ENCODE measurements around the gene SNAPC4. TPM values are rescaled to one million over a fixed set of nuclear protein-coding genes. Genes with fewer than 3 reads are reported as not detected.

The SNAPC4 gene
- total RNA-seq, 1 donor from 2014 or later: 22.9 TPM

DNA sequence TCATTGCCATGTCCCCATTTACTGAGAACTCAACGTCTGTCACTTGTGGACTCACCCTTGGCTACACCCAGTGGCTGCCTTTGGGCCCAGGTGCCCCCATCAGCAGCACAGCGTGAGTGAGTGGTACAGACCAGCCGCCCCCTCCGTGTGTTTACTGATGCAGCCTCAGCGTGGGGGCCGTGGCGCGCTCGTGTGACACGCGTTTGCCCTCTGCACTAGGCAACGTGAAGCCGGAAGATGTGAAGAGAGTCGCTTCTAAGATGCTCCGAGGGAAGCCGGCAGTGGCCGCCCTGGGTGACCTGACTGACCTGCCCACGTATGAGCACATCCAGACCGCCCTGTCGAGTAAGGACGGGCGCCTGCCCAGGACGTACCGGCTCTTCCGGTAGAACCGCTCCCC lies 22.9 kb upstream of the SNAPC4 start:
- Mint-ChIP-seq H3K4me3 (ENCODE audit: unreplicated experiment) (no peak overlapping the region), H3K27ac (ENCODE audit: unreplicated experiment) (no peak overlapping the region), H3K9me3 (ENCODE audit: unreplicated experiment) (no peaks in the 10 kb centered on the region), H3K36me3 (ENCODE audit: unreplicated experiment) (no peaks in the 10 kb centered on the region), H3K27me3 (ENCODE audit: unreplicated experiment) (no peaks in the 10 kb centered on the region), H3K4me1 (ENCODE audit: low read depth, unreplicated experiment) (no peaks in the 10 kb centered on the region)
- DNase-seq: no peak
- TF ChIP-seq, protein P1, sequence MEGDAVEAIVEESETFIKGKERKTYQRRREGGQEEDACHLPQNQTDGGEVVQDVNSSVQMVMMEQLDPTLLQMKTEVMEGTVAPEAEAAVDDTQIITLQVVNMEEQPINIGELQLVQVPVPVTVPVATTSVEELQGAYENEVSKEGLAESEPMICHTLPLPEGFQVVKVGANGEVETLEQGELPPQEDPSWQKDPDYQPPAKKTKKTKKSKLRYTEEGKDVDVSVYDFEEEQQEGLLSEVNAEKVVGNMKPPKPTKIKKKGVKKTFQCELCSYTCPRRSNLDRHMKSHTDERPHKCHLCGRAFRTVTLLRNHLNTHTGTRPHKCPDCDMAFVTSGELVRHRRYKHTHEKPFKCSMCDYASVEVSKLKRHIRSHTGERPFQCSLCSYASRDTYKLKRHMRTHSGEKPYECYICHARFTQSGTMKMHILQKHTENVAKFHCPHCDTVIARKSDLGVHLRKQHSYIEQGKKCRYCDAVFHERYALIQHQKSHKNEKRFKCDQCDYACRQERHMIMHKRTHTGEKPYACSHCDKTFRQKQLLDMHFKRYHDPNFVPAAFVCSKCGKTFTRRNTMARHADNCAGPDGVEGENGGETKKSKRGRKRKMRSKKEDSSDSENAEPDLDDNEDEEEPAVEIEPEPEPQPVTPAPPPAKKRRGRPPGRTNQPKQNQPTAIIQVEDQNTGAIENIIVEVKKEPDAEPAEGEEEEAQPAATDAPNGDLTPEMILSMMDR (IDR thresholded peaks at IDR 0.05; ENCODE audit: partially characterized antibody, unreplicated experiment): no peak

DNA sequence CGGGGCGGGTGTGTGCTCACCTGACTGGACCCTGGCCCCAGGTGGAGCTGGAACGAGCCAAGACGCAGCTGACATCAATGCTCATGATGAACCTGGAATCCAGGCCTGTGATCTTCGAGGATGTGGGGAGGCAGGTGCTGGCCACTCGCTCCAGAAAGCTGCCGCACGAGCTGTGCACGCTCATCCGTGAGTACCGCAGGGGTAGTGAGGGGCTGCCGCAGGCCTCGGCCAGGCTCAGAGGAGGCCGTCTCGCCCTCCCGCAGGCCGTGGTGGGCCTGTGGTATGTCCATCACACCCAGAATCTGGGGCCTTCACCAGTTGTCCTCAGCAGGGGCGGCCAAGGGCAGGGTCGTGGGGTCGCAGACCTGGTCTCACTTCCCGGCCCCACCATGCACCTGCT lies 21.8 kb upstream of the SNAPC4 start:
- no peaks in the 10 kb centered on the region for H3K4me1 Mint-ChIP-seq (ENCODE audit: low read depth, unreplicated experiment)
- no peaks in the 10 kb centered on the region for H3K36me3 Mint-ChIP-seq (ENCODE audit: unreplicated experiment)
- DNase-seq: no peak
- H3K4me3 Mint-ChIP-seq (ENCODE audit: unreplicated experiment): no peak overlapping the region
- H3K27me3 Mint-ChIP-seq (ENCODE audit: unreplicated experiment): no peaks in the 10 kb centered on the region
- TF ChIP-seq, protein P1 (IDR thresholded peaks at IDR 0.05; ENCODE audit: partially characterized antibody, unreplicated experiment): no peak
- no peak overlapping the region for H3K27ac Mint-ChIP-seq (ENCODE audit: unreplicated experiment)
- H3K9me3 Mint-ChIP-seq (ENCODE audit: unreplicated experiment): no peaks in the 10 kb centered on the region

DNA sequence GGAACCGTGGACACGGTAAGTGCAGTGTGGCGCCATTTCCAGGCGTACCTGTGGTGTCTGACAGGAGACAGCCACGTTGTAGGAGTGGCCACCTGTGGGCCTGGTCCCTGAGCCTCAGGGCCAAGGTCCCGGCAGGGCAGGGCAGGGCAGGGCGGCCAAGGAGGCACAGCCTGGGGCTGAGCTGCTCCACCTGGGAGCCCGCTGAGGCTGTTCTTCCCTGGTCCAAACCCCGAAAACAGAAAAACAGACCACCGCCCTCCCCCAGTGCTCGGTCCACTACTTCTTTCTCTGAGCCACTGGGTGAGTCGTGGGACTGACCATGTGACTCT lies 19.1 kb upstream of the SNAPC4 start:
- TF ChIP-seq, protein P1 (IDR thresholded peaks at IDR 0.05; ENCODE audit: partially characterized antibody, unreplicated experiment): no peak
- H3K9me3 Mint-ChIP-seq (ENCODE audit: unreplicated experiment): no peaks in the 10 kb centered on the region
- DNase-seq: no peak
- H3K36me3 Mint-ChIP-seq (ENCODE audit: unreplicated experiment): no peaks in the 10 kb centered on the region
- no peak overlapping the region for H3K27ac Mint-ChIP-seq (ENCODE audit: unreplicated experiment)
- peaks cover 4% of the 10 kb centered on the region for H3K27me3 Mint-ChIP-seq (ENCODE audit: unreplicated experiment)
- H3K4me3 Mint-ChIP-seq (ENCODE audit: unreplicated experiment): no peak overlapping the region
- no peaks in the 10 kb centered on the region for H3K4me1 Mint-ChIP-seq (ENCODE audit: low read depth, unreplicated experiment)

DNA sequence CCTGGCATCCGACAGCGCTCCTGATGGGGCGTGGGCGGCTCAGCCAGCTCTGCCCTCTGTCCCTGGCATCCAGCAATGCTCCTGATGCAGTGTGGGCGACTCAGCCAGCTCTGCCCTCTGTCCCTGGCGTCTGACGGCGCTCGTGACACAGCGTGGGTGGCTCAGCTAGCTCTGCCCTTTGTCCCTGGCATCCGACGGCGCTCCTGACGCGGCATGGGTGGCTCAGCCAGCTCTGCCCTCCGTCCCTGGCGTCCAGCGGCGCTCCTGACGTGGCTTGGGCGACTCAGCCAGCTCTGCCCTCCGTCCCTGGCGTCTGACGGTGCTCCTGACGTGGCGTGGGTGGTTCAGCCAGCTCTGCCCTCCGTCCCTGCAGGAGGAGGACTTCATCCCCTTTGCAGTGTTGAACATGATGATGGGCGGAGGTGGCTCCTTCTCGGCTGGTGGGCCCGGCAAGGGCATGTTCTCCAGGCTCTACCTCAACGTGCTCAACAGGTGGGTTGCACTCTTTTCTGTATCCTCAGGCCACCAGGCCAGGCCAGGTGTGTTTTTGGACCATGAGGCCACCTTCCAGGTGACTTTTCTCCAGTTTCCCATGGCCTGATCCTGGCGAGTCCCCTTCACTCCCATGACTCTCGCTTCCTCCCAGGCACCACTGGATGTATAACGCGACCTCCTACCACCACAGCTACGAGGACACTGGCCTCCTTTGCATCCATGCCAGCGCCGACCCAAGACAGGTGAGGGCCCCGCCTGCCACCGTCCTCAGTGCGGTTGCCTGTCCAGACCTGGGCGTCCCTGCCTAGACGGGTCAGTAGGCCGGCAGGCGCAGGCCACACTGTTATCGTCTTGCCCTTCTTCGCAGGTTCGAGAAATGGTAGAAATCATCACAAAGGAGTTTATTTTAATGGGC lies 18.5 kb upstream of the SNAPC4 start:
- Mint-ChIP-seq H3K27ac (ENCODE audit: unreplicated experiment) (no peak overlapping the region), H3K27me3 (ENCODE audit: unreplicated experiment) (peaks cover 4% of the 10 kb centered on the region), H3K36me3 (ENCODE audit: unreplicated experiment) (no peaks in the 10 kb centered on the region), H3K4me1 (ENCODE audit: low read depth, unreplicated experiment) (no peaks in the 10 kb centered on the region), H3K9me3 (ENCODE audit: unreplicated experiment) (no peaks in the 10 kb centered on the region), H3K4me3 (ENCODE audit: unreplicated experiment) (no peak overlapping the region)
- TF ChIP-seq, protein P1 (IDR thresholded peaks at IDR 0.05; ENCODE audit: partially characterized antibody, unreplicated experiment): no peak
- no peak for DNase-seq

DNA sequence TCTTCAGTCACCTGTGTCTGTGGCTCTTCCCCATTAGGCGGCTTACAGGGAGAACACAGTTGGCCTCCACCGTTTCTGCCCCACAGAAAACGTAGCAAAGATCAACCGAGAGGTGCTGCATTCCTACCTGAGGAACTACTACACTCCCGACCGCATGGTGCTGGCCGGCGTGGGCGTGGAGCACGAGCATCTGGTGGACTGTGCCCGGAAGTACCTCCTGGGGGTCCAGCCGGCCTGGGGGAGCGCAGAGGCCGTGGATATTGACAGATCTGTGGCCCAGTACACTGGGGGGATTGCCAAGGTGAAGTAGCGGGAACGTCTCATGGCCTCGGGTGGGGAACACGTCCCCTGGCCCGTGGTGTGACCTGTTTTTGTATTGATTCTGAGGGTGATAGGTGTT lies 16.9 kb upstream of the SNAPC4 start:
- H3K36me3 Mint-ChIP-seq (ENCODE audit: unreplicated experiment): no peaks in the 10 kb centered on the region
- H3K9me3 Mint-ChIP-seq (ENCODE audit: unreplicated experiment): no peaks in the 10 kb centered on the region
- peaks cover 4% of the 10 kb centered on the region for H3K27me3 Mint-ChIP-seq (ENCODE audit: unreplicated experiment)
- no peaks in the 10 kb centered on the region for H3K4me1 Mint-ChIP-seq (ENCODE audit: low read depth, unreplicated experiment)
- no peak overlapping the region for H3K27ac Mint-ChIP-seq (ENCODE audit: unreplicated experiment)
- TF ChIP-seq, protein P1 (IDR thresholded peaks at IDR 0.05; ENCODE audit: partially characterized antibody, unreplicated experiment): no peak
- no peak for DNase-seq
- H3K4me3 Mint-ChIP-seq (ENCODE audit: unreplicated experiment): no peak overlapping the region

Data from glutamatergic neuron (in vitro differentiated cells).